Heart left ventricle (tissue), 13 donors: ENCODE results near the gene KCNA2.

Source experiments
- POLR2A ChIP-seq, 2 donors: fragments of 450-650 bp; IDR thresholded peaks; one replicate each; pipeline ENCODE4 v1.6.1; 2017; ENCODE audit warnings: antibody characterized with exemption in 2 of 2, mild to moderate bottlenecking in 2 of 2, moderate library complexity in 2 of 2
- TF ChIP-seq, protein P1 (sequence below), 12 donors: fragments of 200-600 bp; sonication (generic) in 4 of 12; IDR thresholded peaks; one replicate each; pipeline versions ENCODE4 v1.5.0 to v1.8.0; 2018 to 2022; ENCODE audit warnings: antibody characterized with exemption in 12 of 12, mild to moderate bottlenecking in 5 of 12
- donor health status: ischemic (EF 13 %, LVEDD 7.1; RV severe dilation, severe dysfunction).
- donor health status: DM: no; HTN: yes; CAD: no.
- donor health status: DM: no; HTN: no; CAD: no.
- donor health status: ischemic (EF 25% LVEDD 6.9; RV normal size, moderate dysfunction).
- donor health status: ischemic (EF 25% LVEDD 5.7; RV mildly dilated, moderate dysfunction).
- donor health status: ischemic (EF 35%, LVEDD 5.7; RV mildly dilated, moderate dysfunction).
- donor health status: nonischemic (EF 11% LVEDD 7.7; RV severe dilation, severe dysfunction).
- donor health status: DM: yes; HTN: yes; CAD: no.
- donor health status: PGD.
- donor health status: ischemic (EF 29% LVEDD 5.4; RV normal size, mild dysfunction).
- donor health status: nonischemic (EF 23%, LVEDD 6.1; RV moderate dilation, normal function).

DNA sequence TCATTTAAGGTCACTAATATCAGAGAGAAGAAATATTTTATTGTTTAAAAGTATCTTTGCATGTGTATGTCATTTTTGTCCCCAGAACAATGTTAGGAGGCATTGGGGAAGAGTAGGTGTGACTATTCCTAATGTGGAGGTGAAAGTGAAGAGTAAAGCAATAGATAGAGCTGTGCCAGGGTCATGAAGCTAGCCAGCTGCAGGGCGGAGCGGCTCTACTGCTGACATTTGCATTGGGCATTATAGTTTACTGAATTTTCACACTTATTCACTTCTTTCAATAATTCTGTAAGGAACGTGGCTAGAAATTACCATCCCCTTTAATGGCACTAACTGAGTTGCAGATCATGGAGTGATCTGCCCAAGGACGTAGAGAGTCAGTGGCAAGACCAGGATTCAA is 35.3 kb downstream of the KCNA2 start:
- TF ChIP-seq, protein P1, sequence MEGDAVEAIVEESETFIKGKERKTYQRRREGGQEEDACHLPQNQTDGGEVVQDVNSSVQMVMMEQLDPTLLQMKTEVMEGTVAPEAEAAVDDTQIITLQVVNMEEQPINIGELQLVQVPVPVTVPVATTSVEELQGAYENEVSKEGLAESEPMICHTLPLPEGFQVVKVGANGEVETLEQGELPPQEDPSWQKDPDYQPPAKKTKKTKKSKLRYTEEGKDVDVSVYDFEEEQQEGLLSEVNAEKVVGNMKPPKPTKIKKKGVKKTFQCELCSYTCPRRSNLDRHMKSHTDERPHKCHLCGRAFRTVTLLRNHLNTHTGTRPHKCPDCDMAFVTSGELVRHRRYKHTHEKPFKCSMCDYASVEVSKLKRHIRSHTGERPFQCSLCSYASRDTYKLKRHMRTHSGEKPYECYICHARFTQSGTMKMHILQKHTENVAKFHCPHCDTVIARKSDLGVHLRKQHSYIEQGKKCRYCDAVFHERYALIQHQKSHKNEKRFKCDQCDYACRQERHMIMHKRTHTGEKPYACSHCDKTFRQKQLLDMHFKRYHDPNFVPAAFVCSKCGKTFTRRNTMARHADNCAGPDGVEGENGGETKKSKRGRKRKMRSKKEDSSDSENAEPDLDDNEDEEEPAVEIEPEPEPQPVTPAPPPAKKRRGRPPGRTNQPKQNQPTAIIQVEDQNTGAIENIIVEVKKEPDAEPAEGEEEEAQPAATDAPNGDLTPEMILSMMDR (IDR thresholded peaks at IDR 0.05) = no peak
- no peak for TF ChIP-seq POLR2A (IDR thresholded peaks at IDR 0.05)
